IMR-90 (cell line): ENCODE data around the gene MERTK. TPM values are rescaled to one million over a fixed set of nuclear protein-coding genes. Genes with fewer than 3 reads are reported as not detected.

ENCODE experiments used
- ATAC-seq: fragments of 200-7000 bp; cut with Tn5 transposase; 2 replicates; pipeline ENCODE4 v1.9.1; 2020; ENCODE audit warnings: low read depth, mild to moderate bottlenecking, moderate library complexity
- BruUV-seq: library from RNA; stranded (reverse); fragments of 400-500 nt; replicated peaks from 2 replicates; lab custom pipeline; 2021; lab: Mats Ljungman, UMichigan
- CTCF ChIA-PET: fragments of 300-600 bp; formaldehyde crosslinking; extraction: SDS; loops from one replicate; lab custom pipeline; 2021; ENCODE audit warnings: antibody characterized with exemption; lab: Yijun Ruan, JAX
- POLR2A ChIA-PET: fragments of 300-600 bp; sonication (Branson Sonifier 250); formaldehyde crosslinking; loops from one replicate; lab custom pipeline; 2022; ENCODE audit warnings: antibody characterized with exemption; ENCODE audit not compliant: unreplicated experiment; lab: Charles Lee
- DNase-seq: peaks from one replicate; pipeline ENCODE4 v3.0.0; 2013
- H2AFZ ChIP-seq: replicated peaks from 2 replicates; pipeline ENCODE3; 2013; ENCODE audit warnings: low read length, mild to moderate bottlenecking; ENCODE audit not compliant: poor library complexity
- H2AK5ac ChIP-seq: 2 replicates; pipeline ENCODE4 v1.6.1; 2013; ENCODE audit warnings: low read depth, low read length, inconsistent platforms
- H2AK9ac ChIP-seq: replicated peaks from 2 replicates; pipeline ENCODE3; 2013; ENCODE audit warnings: mild to moderate bottlenecking, low read depth, low read length, moderate library complexity; ENCODE audit not compliant: poor library complexity
- H2BK120ac ChIP-seq: 2 replicates; pipeline ENCODE4 v1.6.1; 2013; ENCODE audit warnings: low read depth, low read length, inconsistent platforms
- H2BK15ac ChIP-seq: 3 replicates; pipeline ENCODE4 v1.6.1; 2013; ENCODE audit warnings: low read depth, low read length, inconsistent platforms
- H2BK20ac ChIP-seq: 2 replicates; pipeline ENCODE4 v1.6.1; 2013; ENCODE audit warnings: low read depth, mild to moderate bottlenecking, inconsistent platforms, low read length, moderate library complexity
- H2BK5ac ChIP-seq: 2 replicates; pipeline ENCODE4 v1.6.1; 2013; ENCODE audit warnings: mild to moderate bottlenecking, low read depth, low read length, inconsistent platforms; ENCODE audit not compliant: poor library complexity, severe bottlenecking
- H3K14ac ChIP-seq: replicated peaks from 2 replicates; pipeline ENCODE4 v1.6.1; 2013; ENCODE audit warnings: low read depth, low read length, inconsistent platforms
- H3K18ac ChIP-seq: 2 replicates; pipeline ENCODE4 v1.6.1; 2013; ENCODE audit warnings: low read depth, low read length, control low read depth
- H3K23ac ChIP-seq: 2 replicates; pipeline ENCODE4 v1.6.1; 2013; ENCODE audit warnings: low read depth, low read length, inconsistent platforms
- H3K27ac ChIP-seq: 2 replicates; pipeline ENCODE4 v1.5.1; 2013; ENCODE audit warnings: mild to moderate bottlenecking, control low read depth, low read length; ENCODE audit not compliant: insufficient read depth
- H3K27me3 ChIP-seq: 2 replicates; pipeline ENCODE4 v1.6.1; 2013; ENCODE audit warnings: low read length; ENCODE audit not compliant: control insufficient read depth, insufficient read depth
- H3K36me3 ChIP-seq: 2 replicates; pipeline ENCODE4 v1.6.1; 2013; ENCODE audit warnings: low read length, mixed read lengths; ENCODE audit not compliant: control insufficient read depth, insufficient read depth
- H3K4ac ChIP-seq: 2 replicates; pipeline ENCODE4 v1.6.1; 2013; ENCODE audit warnings: low read depth, low read length, inconsistent platforms
- H3K4me1 ChIP-seq: 2 replicates; pipeline ENCODE4 v1.6.1; 2013; ENCODE audit warnings: low read length, mixed read lengths; ENCODE audit not compliant: control insufficient read depth, insufficient read depth
- H3K4me2 ChIP-seq: 2 replicates; pipeline ENCODE4 v1.6.1; 2013; ENCODE audit warnings: low read depth, mild to moderate bottlenecking, control low read depth, low read length, moderate library complexity
- H3K4me3 ChIP-seq: 2 replicates; pipeline ENCODE4 v1.5.1; 2013; ENCODE audit warnings: low read depth, mild to moderate bottlenecking, control low read depth, low read length, moderate library complexity; ENCODE audit not compliant: insufficient read depth
- H3K56ac ChIP-seq: 2 replicates; pipeline ENCODE4 v1.6.1; 2013; ENCODE audit warnings: low read length, inconsistent platforms; ENCODE audit not compliant: insufficient read depth; ENCODE audit errors: extremely low read depth
- H3K79me1 ChIP-seq, 2 experiments: 2 replicates each; pipeline ENCODE4 v1.6.1; 2013; ENCODE audit warnings: low read length in 2 of 2, inconsistent platforms in 1 of 2, low read depth in 1 of 2
- H3K9ac ChIP-seq: 2 replicates; pipeline ENCODE4 v1.6.1; 2013; ENCODE audit warnings: low read depth, low read length, control low read depth
- H3K9me1 ChIP-seq: 2 replicates; pipeline ENCODE4 v1.6.1; 2013; ENCODE audit warnings: low read length, inconsistent platforms; ENCODE audit not compliant: insufficient read depth
- H3K9me3 ChIP-seq: 2 replicates; pipeline ENCODE4 v1.6.1; 2013; ENCODE audit warnings: low read length; ENCODE audit not compliant: control insufficient read depth, insufficient read depth
- H4K20me1 ChIP-seq: 2 replicates; pipeline ENCODE4 v1.6.1; 2013; ENCODE audit warnings: low read length, inconsistent platforms; ENCODE audit not compliant: insufficient read depth
- H4K5ac ChIP-seq: 2 replicates; pipeline ENCODE4 v1.6.1; 2013; ENCODE audit warnings: mild to moderate bottlenecking, low read depth, low read length, control low read depth
- H4K8ac ChIP-seq, 2 experiments: 2 replicates each; pipeline ENCODE4 v1.6.1; 2013; ENCODE audit warnings: low read depth in 2 of 2, low read length in 2 of 2, control low read depth in 1 of 2, inconsistent platforms in 1 of 2
- H4K91ac ChIP-seq: 2 replicates; pipeline ENCODE4 v1.6.1; 2013; ENCODE audit warnings: low read depth, low read length, inconsistent platforms; ENCODE audit not compliant: insufficient read depth
- BHLHE40 ChIP-seq: fragments of 150-350 bp; IDR thresholded peaks from 2 replicates; pipeline ENCODE4 v1.6.1; 2016; ENCODE audit warnings: mild to moderate bottlenecking, low read depth, low read length
- CEBPB ChIP-seq: IDR thresholded peaks from 2 replicates; pipeline ENCODE4 v1.6.1; 2012; ENCODE audit warnings: low read depth, low read length, improper control_type of control experiment
- CHD1 ChIP-seq: IDR thresholded peaks from 2 replicates; pipeline ENCODE4 v1.6.1; 2012; ENCODE audit warnings: low read depth, low read length, improper control_type of control experiment
- FOS ChIP-seq: fragments of 150-350 bp; IDR thresholded peaks from 2 replicates; pipeline ENCODE4 v1.6.1; 2016; ENCODE audit warnings: low read depth, low read length
- MXI1 ChIP-seq: IDR thresholded peaks from 2 replicates; pipeline ENCODE4 v1.6.1; 2012; ENCODE audit warnings: low read depth, mild to moderate bottlenecking, low read length, moderate library complexity, borderline replicate concordance
- NFE2L2 ChIP-seq: fragments of 150-350 bp; IDR thresholded peaks from 2 replicates; pipeline ENCODE4 v1.6.1; 2016; ENCODE audit warnings: low read depth, mild to moderate bottlenecking, low read length
- POLR2A ChIP-seq: IDR thresholded peaks from 2 replicates; pipeline ENCODE4 v1.6.1; 2012; ENCODE audit warnings: mild to moderate bottlenecking, low read depth, low read length
- RAD21 ChIP-seq: IDR thresholded peaks from 2 replicates; pipeline ENCODE4 v1.6.1; 2012; ENCODE audit warnings: low read length, improper control_type of control experiment
- RCOR1 ChIP-seq: IDR thresholded peaks from 2 replicates; pipeline ENCODE4 v1.6.1; 2012; ENCODE audit warnings: mild to moderate bottlenecking, low read length, improper control_type of control experiment; ENCODE audit not compliant: insufficient replicate concordance
- RFX5 ChIP-seq: IDR thresholded peaks from 2 replicates; pipeline ENCODE4 v1.8.0; 2012; ENCODE audit warnings: low read depth, mild to moderate bottlenecking, low read length, moderate library complexity
- SMC3 ChIP-seq: fragments of 150-350 bp; IDR thresholded peaks from 2 replicates; pipeline ENCODE4 v1.6.1; 2016; ENCODE audit warnings: low read depth, mild to moderate bottlenecking, antibody characterized with exemption, low read length, moderate library complexity
- WGBS, 2 experiments: methylation state at CpG; one replicate each; pipeline versions ENCODE4 v1.1.5 to v1.1.7; 2013; ENCODE audit warnings: missing lambda C conversion rate in 2 of 2; ENCODE audit not compliant: insufficient read length in 1 of 2; ENCODE audit errors: extremely low coverage in 2 of 2; 5-methylcytosine and 5-hydroxymethylcytosine counted together
- dilution Hi-C: fragments of 300-500 bp; cut with HindIII; formaldehyde crosslinking; loops from one replicate; pipeline ENCODE4 v1.14.3; 2018; ENCODE audit warnings: low sequenced_read_pairs; ENCODE audit not compliant: unreplicated experiment
- in situ Hi-C: fragments of 300-500 bp; cut with MboI; formaldehyde crosslinking; loops from 3 replicates; pipeline ENCODE4 v1.14.3; 2019; ENCODE audit warnings: low sequenced_read_pairs, inconsistent platforms, mixed read lengths
- intact Hi-C: fragments of 100-400 bp; cut with micrococcal nuclease; formaldehyde crosslinking; loops from 2 replicates; pipeline ENCODE4 v1.10.0; 2022
- polyA plus RNA-seq, 3 experiments: library from polyadenylated mRNA; depleted of rRNA; stranded (reverse); fragments of >200 nt; gene quantifications; 2 replicates each; pipeline ENCODE4 v1.2.3, GENCODE V29; 2012; ENCODE audit warnings: low replicate concordance in 1 of 3
- total RNA-seq: library from RNA; depleted of rRNA; stranded (reverse); fragments of >200 nt; gene quantifications from 2 replicates; pipeline ENCODE4 v1.2.3, GENCODE V29; 2012
- TF ChIP-seq, protein P1 (sequence below): fragments of 150-350 bp; IDR thresholded peaks from 2 replicates; pipeline ENCODE4 v1.6.1; 2016; ENCODE audit warnings: low read depth, mild to moderate bottlenecking, low read length, moderate library complexity, borderline replicate concordance

Gene MERTK
- total and polyA plus RNA-seq, 2 of the 4 experiments (the other 2 are of a cell fraction) = 0.36 to 0.62 TPM

DNA sequence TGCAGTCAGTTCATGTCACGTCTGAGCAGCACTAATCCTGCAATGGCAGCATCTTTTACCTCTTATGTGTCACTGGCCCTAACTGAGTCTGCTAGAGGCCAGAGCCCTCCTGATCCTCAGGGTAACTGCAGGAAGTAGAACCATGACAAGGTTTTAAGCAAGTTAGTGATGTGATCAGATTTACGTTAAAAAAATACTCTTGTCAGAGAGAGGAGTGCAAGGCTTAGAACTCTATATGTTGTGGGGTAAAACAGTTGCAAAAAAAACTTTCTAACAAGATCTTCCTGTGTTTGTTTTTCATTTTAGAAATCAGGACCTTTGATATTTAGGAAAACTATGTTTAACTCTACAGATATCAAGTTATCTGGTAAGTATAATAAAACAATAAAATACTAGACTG lies 161.3 kb downstream of the MERTK start:
- Histone ChIP-seq H2AFZ (no peak overlapping the region), H3K36me3 (peaks cover 24% of the 10 kb centered on the region), H3K9me1 (peaks cover 23% of the 10 kb centered on the region), H4K8ac (no peak overlapping the region), H2BK20ac (no peak overlapping the region; the same call in 1 of the 2 replicates), H4K20me1 (peaks cover 19% of the 10 kb centered on the region), H3K4ac (no peak overlapping the region), H4K5ac (no peak overlapping the region), H3K9ac (no peak overlapping the region), H3K9me3 (no peaks in the 10 kb centered on the region), H2AK5ac (no peak overlapping the region), H2BK5ac (no peak overlapping the region), H2BK120ac (no peak overlapping the region), H3K4me3 (no peak overlapping the region), H3K79me1 (peaks cover 50 to 69% of the 10 kb centered on the region in 2 experiments), H2BK15ac (no peak overlapping the region), H3K27me3 (no peaks in the 10 kb centered on the region), H4K91ac (no peak overlapping the region), H3K4me1 (peaks cover 17% of the 10 kb centered on the region), H3K27ac (no peak overlapping the region), H3K56ac (no peak overlapping the region), H3K14ac (no peak overlapping the region), H3K23ac (no peak overlapping the region), H2AK9ac (no peak overlapping the region), H3K18ac (no peak overlapping the region), H3K4me2 (no peak overlapping the region)
- no CpG with 5 or more reads among the region's 2 CpGs for WGBS, 2 experiments
- in situ Hi-C loops = no loop called here
- dilution Hi-C loops = no loop called here
- BruUV-seq = no TSS peak
- DNase-seq (no peak), ATAC-seq (no peak)
- ChIA-PET CTCF (no interaction called here), POLR2A (no interaction called here)
- intact Hi-C loops = loop anchor here (5.0 kb wide), 1 partner anchor 218 kb away; the partner anchor contains the start of gene ZC3H6
- TF ChIP-seq NFE2L2 = no peak
- TF ChIP-seq, protein P1, sequence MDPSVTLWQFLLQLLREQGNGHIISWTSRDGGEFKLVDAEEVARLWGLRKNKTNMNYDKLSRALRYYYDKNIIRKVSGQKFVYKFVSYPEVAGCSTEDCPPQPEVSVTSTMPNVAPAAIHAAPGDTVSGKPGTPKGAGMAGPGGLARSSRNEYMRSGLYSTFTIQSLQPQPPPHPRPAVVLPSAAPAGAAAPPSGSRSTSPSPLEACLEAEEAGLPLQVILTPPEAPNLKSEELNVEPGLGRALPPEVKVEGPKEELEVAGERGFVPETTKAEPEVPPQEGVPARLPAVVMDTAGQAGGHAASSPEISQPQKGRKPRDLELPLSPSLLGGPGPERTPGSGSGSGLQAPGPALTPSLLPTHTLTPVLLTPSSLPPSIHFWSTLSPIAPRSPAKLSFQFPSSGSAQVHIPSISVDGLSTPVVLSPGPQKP = no peak
- TF ChIP-seq FOS = no peak
- no peak for TF ChIP-seq RFX5
- no peak for TF ChIP-seq CHD1
- TF ChIP-seq MXI1 = no peak
- no peak for TF ChIP-seq POLR2A
- TF ChIP-seq CEBPB = no peak
- no peak for TF ChIP-seq BHLHE40
- TF ChIP-seq SMC3 = no peak
- no peak for TF ChIP-seq RCOR1
- no peak for TF ChIP-seq RAD21
